ENCODE measurements around the gene CD3D.
A peak's percentile ranks its signal among the peaks of the same experiment; 100 is the strongest.

The CD3D gene

DNA sequence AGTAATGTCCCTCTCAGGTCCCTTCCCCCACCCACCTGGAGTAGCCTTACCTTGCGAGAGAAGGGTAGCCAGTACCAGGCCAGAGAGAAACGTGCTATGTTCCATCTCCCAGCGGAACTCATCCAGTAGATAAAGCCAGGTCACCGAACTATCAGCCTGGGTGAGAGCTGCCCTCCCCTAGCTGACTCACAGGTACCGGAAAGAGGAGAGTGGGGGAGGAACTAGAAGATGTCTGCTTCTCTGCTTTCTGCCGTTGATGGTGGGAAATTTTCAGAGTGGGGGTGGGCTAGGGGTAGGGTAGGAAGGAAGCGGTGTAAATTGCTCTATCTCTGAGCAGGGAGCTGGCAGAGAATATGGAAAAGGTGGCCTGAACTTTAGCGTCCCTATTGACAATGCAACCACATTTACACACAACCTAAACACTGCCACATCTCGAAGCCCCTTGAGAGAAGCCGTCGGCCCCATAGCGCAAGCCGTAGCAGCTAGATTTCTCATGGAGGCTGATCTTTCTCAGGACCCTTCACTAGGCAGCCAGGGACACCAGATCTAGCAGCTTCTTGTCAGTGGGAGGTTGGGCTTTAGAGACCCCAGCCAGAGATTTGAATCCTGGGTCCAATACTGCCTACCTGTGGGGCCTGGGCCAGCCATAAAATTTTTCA is at the start of gene CD3D:
TSS of gene CD3D (minus strand) at position 203 of the 659 bp plus-strand sequence. CDS start at position 105, 98 bp downstream.
- no peak for DNase-seq

DNA sequence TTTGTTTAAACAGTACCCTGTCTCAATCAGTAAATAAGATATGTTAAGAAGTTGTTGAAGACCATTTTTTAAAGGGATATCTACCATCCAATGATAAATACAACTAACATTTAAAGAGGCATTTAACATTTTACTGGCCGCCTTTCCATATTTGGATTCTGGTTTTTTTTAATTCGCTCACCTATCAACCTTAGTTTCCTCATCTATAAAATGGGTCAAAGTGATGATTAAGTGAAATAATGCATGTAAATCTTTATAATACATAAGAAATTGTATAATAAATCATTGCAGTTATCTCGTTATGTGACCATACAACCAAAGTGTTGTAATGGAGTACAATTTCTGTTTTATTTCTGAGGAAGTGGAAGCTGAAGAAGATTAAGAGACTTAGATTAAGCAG is 41.2 kb upstream of the CD3D start:
- no peak for DNase-seq

DNA sequence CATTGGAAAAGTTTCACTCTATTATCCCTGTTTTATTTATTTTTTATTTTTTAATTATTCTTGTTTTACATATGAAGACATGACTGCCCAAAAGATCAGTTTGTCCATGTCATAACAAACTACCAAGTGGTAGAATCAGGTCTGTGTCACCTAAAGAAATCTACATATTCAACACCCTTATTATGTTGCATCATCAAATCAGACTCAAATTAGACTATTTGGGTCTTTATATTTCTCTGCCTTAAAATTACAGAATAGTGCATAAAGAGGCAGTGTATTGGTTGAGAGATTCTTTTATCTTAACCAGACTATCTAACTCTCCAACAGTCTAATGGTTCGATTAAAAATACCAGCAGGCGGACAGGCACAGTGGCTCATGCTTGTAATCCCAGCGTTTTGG is 40.4 kb upstream of the CD3D start:
- DNase-seq, result no peak

DNA sequence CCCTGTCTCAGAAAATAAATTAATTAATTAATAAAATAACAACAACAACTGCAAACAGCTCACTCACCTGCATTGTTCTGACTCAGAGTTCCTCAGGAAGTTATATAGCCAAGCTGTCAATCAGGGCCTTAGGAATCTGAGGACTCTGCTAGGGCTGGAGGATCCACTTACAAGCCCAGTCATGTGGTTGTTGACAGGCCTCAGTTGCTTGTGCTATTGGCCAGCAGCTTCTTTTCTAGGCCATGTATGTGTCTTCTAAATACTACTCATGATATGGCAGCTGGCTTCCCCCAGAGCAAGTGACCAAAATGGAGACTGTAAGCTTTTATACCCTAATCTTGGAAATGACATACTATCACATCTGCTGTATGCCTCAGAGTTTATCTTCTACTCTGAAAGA is 38.1 kb upstream of the CD3D start:
- DNase-seq, result no peak

DNA sequence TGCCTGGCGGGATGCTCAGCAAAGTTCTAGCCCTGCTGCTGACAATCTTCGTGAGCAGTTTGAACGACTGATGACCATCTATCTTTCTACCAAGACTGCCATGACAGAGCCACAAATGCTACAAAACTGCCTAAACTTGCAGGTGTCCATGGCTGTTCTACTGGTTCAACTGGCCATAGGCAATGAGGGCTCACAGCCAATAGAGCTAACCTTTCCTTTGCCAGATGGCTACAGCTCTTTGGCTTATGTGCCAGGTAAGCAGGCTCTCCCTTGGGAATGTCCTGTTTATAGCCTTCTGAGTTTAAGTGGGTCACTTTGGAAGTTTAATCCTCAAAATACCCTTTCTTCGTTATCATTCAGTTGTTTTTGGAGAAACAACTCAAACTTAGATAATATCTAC is 37.0 kb upstream of the CD3D start:
- peak in 1 of 2 experiments; percentile 16 for DNase-seq

DNA sequence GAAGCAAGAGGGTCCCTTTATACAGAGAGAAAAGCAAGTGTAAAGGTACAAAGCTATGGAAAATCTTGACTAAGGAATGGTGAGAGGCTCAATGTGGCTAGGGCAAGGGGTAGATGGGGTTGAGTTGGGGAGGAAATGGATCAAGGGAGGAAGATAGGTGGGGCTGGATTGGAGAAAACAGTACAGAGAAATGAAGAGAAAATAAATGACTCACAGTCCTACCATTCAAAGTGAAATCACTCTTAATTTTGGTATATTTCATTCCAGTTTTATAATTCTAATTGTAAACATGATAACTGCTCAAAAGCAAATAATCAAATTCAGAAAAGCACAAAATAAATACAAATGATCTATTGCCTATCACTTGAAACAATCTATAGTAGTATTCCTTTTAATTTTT is 33.5 kb upstream of the CD3D start:
- DNase-seq, result no peak

DNA sequence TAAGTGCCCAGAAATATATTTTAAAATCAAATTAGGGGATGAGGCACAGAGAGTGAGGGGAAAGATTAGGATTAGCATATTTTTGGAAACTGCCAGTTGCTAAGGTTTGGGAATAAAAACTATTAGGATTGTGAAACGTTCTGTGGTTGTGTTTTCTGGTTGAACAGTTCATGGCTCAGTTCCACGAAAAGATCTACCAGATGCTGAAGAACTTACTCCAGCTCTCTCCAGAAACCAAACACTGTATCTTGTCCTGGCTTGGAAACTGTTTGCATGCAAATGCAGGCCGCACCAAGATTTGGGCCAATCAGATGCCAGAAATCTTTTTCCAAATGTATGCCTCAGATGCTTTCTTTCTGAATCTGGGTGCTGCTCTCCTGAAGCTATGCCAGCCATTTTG is 32.2 kb upstream of the CD3D start:
- DNase-seq, result no peak

DNA sequence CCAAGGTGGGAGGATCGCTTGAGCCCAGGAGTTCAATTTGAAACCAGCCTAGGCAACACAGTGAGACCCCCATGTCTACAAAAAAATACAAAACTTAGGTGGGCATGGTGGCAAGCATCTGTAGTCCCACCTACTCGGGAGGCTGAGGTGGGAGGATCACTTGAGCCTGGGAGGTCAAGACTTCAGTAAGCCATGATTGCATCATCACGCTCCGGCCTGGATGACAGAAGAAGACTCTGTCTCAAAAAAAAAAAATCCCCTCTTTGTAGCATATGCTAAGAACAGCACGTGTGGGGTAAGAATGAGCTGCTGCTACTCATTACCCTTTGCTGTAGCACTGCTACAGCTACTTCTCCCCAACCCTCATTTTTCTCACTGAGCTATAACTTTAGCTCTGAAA is 31.4 kb upstream of the CD3D start:
- DNase-seq, result no peak

DNA sequence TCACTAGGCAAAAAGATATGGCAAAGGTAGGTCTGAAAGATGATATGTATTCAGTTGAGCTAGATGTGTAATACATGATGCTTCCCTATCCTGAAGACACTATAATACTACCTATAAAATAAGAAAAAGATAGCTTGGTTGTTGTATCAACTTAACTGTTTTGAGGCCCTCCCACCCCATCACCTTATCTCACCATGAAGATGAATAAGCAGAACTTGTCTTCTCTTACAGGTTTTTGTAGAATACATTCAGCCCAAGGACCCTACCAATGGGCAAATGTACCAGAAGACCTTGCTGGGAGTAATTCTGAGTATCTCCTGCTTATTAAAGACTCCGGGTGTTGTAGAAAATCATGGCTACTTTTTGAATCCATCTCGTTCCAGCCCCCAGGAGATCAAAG is 30.8 kb upstream of the CD3D start:
- no peak for DNase-seq

DNA sequence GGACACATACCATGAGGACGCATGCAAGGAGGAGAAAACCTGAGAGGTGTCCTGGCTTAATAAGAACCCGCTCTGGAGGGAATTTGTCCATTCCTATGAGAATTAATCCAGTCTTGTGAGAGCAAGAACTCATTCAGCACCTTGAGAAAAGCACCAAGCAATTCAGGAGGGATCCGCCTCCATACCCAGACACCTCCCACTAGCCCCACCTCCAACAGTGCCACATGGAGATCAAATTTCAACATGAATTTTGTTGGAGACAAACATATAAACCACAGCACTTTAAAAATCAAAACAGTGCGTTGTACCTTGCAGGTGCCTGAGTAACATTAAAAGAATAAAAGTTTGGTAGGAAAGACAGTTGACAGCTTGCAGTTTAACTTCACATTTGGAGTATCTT is 28.3 kb upstream of the CD3D start:
- DNase-seq, result no peak

DNA sequence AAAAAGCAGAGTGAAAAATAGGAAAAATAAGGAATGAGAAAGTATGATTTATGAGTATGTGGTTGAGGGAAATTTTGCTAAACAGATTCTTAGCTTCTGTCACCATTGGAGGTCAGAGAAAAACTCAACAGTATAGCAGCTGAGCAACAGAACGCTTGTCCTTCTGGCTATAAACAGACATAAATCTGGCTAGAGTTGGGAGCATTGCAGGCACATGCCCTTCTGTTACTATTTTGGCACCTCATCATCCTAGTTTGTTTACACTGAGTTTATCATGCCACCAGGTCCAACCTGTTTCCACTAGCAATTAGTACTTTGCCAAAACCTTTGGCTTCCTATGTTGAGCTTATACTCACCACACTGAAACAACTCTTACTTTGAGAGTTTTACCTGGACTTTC is 23.8 kb upstream of the CD3D start:
- no peak for DNase-seq

DNA sequence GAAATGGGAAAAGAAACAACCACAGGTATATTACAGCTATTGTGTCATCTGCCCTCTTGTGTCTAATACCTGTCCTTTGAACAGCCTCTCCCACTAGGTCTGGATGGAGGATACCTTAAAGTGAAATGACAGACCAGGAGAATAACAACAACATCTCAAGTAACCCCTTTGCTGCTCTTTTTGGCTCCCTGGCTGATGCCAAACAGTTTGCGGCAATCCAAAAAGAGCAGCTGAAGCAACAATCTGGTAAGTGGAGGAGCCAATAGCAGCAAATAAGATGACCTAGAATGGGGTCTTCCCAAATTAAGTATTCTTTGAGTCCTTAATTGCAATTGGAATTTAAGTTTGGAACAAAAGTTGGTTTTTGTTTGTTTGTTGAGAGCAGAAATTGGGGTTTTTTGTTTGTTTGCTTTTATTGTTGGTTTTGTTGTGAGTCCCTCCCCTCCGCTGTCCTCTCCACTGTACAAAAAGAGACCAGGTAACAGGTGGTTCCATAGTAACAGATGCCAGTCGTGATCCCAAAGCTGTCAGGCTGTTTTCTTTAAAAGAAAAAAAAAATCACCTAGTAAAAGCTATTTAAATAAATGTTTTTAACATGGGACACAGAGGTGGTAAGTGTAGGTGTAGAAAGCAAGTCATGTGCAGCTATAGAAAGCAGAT is 22.6 kb upstream of the CD3D start:
- no peak for DNase-seq

DNA sequence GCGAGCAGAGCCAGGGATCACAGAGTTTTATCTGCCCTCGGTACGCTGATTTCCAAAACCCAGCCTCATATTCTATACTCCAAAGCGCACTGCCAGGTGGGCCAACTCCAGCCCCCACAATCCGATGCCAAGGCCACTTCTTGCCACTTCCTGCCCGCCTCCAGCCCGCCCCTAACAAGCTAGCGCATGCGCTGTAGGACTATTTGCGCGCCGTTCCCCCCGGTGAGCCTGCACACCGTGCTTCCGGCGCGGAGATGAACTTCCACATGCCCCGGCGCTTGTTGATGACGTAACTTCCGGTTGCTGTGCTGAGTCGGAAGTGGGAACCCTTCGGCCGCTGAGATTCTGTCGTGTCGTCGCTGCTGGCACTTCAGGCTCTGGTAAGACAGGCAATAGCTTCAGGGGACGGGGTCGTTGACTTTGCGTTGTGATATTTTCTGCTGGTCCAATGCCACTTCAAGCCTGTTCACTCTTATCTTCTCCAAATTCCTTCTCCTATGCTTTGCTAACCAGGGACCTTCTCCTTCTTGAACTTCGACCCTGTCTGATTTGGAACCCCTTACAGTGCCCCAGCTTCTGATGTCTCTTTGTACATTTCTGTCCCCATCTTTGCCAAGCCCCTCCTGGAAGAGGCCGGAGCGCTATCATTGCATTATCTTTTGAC is 16.9 kb upstream of the CD3D start, which contains the start of gene UBE4A:
TSS of gene UBE4A (plus strand) at position 306 of the 664 bp plus-strand sequence. CDS start 5,481 bp downstream, outside the sequence.
- DNase-seq, result peak; percentile 92 to 94

DNA sequence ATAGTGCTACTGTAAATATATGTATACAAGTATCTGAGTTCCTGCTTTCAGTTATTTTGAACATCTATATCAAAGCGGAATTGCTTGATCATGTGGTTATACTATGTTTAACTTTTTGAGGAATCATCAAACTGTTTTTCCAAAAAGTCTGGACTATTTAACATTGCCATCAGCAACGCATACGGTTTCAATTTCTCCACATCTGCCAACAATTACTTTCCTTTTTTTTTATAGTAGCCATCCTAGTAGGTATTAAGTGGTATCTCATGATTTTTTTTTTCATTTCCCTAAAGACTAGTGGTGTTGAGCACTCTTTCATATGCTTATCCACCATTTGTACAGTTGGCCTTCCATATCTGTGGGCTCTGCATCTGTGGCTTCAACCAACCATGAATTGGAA is 15.6 kb upstream of the CD3D start:
- no peak for DNase-seq

DNA sequence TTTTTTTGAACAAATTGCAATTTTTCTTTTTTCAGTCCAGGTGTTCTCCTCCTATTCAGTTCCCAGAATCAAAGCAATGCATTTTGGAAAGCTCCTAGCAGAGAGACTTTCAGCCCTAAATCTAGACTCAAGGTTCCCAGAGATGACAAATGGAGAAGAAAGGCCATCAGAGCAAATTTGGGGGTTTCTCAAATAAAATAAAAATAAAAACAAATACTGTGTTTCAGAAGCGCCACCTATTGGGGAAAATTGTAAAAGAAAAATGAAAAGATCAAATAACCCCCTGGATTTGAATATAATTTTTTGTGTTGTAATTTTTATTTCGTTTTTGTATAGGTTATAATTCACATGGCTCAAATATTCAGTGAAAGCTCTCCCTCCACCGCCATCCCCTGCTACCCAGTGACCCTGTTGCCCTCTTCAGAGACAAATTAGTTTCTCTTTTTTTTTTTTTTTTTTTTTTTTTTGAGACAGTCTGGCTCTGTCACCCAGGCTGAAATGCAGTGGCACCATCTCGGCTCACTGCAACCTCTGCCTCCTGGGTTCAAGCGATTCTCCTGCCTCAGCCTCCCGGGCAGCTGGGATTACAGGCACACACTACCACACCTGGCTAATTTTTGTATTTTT is 10.7 kb upstream of the CD3D start:
- DNase-seq, result peak in 1 of 2 experiments; percentile 4

DNA sequence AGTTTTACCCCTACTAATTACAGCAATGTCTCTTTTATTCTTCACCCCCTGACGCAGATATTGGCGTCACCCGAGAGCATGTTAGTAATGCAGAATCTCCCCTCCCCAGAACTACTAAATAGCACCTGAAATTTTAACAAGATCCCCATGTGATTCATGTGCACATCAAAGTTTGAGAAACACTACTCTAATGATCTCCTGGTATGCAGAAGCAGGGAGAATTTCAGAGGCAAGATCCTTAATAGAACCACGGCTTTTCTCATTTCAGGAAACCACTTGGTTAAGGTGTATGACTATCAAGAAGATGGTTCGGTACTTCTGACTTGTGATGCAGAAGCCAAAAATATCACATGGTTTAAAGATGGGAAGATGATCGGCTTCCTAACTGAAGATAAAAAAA is 7.0 kb upstream of the CD3D start:
- no peak for DNase-seq

DNA sequence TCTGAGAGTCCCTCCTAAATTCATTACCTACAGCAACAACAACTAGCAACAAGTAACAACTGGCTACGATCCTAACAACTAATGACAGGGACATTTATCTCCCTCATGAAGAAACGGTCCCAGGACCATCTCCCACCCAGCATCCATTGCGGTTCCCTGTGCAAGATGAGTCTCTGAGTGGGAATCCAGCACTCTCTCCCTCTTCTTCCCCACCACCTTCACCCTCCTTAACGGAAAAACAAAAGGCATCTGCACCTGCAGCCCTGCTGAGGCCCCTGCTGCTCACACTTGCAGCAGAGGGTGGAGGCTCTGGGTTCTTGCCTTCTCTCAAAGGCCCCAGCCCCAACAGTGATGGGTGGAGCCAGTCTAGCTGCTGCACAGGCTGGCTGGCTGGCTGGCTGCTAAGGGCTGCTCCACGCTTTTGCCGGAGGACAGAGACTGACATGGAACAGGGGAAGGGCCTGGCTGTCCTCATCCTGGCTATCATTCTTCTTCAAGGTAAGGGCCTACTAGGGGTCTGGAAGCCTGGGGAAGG is 1.5 kb upstream of the CD3D start, which contains the start of gene CD3G:
TSS of gene CD3G (plus strand) at position 364 of the 535 bp plus-strand sequence. CDS start at position 444, 80 bp downstream.
- no peak for DNase-seq

DNA sequence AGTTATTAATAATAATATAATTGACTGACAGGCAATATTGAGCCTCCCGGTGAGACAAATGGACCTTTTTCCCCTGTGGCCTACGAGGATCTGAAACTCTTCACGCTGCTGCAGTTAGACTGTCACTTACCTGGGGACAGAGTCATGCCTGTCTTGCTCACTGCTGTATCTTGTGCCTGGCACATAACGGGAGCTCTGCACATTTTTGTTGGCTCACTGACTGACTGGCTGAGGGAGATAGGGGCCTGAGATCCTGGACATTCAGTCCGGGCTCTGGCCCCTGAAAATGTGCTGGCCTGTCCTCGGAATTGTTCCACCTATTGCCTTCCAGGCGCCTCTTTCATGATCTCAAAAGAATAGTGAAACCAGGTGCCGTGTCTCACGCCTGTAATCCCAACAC is 743 bp upstream of the CD3D start:
- DNase-seq, result no peak

DNA sequence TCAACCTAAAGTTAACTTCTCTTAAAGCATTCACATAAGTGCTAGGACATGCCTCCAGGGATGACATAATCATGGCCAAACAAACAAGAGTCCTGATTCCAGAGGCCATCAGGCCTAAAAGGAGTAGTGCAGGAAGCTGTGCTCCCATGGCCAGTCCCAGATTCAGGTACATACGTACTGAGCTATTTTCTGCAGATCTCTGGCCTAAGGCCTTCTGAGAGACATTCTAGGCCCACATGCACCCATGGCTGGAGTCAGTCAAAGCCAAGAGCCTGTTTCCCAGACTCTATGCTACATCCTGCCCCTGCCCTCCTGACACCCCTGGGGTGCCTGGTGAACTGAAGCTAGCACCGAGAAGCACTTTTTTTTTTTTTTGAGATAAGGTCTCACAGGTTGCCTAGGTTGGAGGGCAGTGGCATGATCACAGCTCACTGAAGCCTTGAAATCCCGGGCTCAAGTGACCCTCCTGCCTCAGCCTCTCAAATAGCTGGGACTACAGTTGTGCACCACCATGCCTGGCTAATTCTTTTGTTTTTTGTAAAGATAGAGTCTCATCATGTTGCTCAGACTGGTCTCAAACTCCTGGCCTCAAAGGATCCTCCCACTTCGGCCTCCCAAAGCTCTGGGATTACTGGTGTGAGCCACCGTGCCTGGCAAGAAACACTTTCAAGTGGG is 553 bp downstream of the CD3D start:
- no peak for DNase-seq

DNA sequence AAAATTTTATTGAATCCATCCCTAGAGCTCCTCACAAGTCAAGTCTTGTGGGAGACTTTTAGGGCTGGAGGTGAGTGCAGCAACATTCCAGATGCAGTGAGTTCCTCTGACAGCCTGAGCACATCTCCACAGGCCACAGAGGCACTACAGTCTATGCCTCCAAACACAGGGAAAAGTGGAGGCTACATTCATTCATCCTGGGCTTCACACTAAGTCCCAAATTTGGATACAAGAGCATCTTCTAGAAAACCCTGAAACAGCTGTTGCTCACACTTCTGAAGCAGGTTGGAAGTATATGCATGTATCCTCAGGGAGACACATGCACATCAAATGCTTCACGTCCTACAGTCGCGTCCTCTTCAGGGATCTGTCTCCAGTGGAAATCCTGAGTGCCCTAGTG is 1.2 kb downstream of the CD3D start:
- no peak for DNase-seq

DNA sequence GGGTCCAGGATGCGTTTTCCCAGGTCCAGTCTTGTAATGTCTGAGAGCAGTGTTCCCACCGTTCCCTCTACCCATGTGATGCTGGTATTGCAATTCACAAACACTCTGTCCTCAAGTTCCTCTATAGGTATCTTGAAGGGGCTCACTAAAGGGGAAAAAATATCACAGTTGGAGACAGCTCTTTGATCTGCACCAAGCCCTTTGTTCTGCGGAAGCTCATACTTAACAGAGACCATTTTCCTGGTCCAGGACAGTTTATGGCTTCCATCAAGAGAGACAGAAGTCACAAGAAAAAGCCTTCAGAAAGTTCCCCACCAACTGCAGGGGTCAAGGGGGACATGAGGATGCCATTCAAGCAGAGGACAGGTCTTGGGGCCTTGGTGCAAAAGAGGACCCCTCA is 2.1 kb downstream of the CD3D start:
- DNase-seq, result no peak

DNA sequence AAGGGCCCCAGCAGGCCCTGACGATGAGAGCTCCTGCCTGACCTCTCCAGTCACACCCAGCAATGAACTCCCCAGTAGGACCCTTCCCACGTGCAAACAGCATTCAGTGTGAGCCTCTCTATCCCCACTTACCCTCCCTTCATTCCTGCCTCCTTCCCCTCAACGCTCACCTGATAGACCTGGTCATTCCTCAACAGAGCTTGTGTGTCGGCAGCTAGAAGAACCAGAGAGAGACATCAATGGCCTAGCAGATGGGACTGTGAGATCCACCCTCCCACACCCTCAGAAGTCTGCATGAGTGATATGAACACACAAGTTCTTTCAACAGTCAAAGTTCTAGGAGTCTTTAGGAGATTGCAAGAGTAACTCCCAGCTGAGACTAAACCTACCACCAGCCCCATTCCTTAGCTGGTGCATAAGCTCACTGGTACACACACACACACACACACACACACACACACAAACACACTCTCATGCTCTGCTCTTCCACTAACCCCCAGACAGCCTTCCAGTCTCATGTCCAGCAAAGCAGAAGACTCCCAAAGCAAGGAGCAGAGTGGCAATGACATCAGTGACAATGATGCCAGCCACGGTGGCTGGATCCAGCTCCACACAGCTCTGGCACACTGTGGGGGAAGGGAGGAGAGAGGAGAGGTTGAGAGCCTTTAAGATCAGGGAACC is 3.1 kb downstream of the CD3D start:
- no peak for DNase-seq

Measured in NCI-H524 (cell line).